ENCODE data around the gene PPP1R2B. TPM values are rescaled to one million over a fixed set of nuclear protein-coding genes. Genes with fewer than 3 reads are reported as not detected.

The PPP1R2B gene
- not detected in 3 replicates for total RNA-seq (2021)
- Bru-seq, nascent RNA: not detected
- long read RNA-seq, experiment 1: 0 reads
- long read RNA-seq, experiment 2: 0 reads
- long read RNA-seq, experiment 3: 0 reads

GRCh38 chr5:156850206-156850751 lies at the start of gene PPP1R2B:
Gene PPP1R2B (plus strand): TSS chr5:156850295. CDS start chr5:156850563, 268 bp downstream.
- POLR2A ChIA-PET: no interaction called here
- H3K4me1 Mint-ChIP-seq: peaks cover 2% of the 10 kb centered on the region
- no peak within 1 kb of the TSS for H3K4me3 Mint-ChIP-seq
- H3K9me3 Mint-ChIP-seq: peaks cover 25% of the 10 kb centered on the region
- DNase-seq (ENCODE audit: low spot score): no peak
- TF ChIP-seq ATF6 (CRISPR knock-in tag; IDR thresholded peaks at IDR 0.05) (no peak), ELF4 (CRISPR knock-in tag; IDR thresholded peaks at IDR 0.05; ENCODE audit: low read depth) (no peak), NFE2L1 (CRISPR knock-in tag; IDR thresholded peaks at IDR 0.05) (no peak), STAT6 (CRISPR knock-in tag; conservative IDR thresholded peaks at IDR 0.05; ENCODE audit: low read depth) (no peak), FOXJ3 (CRISPR knock-in tag; IDR thresholded peaks at IDR 0.05; ENCODE audit: borderline replicate concordance) (no peak), ARID4B (CRISPR knock-in tag; IDR thresholded peaks at IDR 0.05; ENCODE audit: borderline replicate concordance) (no peak), IRF1 (CRISPR knock-in tag; IDR thresholded peaks at IDR 0.05) (no peak), GABPB1 (CRISPR knock-in tag; IDR thresholded peaks at IDR 0.05) (no peak)
- CTCF ChIA-PET: no interaction called here
- peaks cover 19% of the 10 kb centered on the region for H3K36me3 Mint-ChIP-seq
- no peak within 1 kb of the TSS for H3K27ac Mint-ChIP-seq
- H3K27me3 Mint-ChIP-seq (ENCODE audit: low read depth): no peaks in the 10 kb centered on the region
- no peak for ATAC-seq

DNA sequence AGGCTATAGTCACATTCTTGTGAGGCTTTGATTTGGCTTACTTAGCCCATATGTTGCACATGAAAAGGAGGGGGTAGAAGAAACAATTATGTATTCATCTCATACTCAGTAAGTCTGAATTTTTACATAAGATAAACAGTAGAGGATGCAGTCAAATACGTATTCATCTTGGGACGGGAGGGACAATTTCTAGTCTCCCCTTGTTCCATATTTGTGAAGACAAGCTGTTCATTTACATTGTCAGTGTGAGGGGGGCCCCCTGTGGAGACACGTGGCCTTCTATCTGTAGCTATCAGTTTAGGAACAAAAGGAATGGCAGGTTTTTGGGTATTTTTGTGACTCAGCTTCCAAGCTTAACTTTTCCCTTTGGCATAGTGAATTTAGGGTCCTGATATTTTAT lies 49.2 kb upstream of the PPP1R2B start:
- TF ChIP-seq ZNF416 (CRISPR knock-in tag; IDR thresholded peaks at IDR 0.05) (no peak), NFE2L1 (CRISPR knock-in tag; IDR thresholded peaks at IDR 0.05) (0 out of 2 replicates have a peak, but pooled peaks have one; percentile 35), MAX (CRISPR knock-in tag; IDR thresholded peaks at IDR 0.05) (peak; percentile 75), USF1 (CRISPR knock-in tag; IDR thresholded peaks at IDR 0.05) (0 out of 2 replicates have a peak, but pooled peaks have one; percentile 34), ZNF532 (CRISPR knock-in tag; IDR thresholded peaks at IDR 0.05; ENCODE audit: borderline replicate concordance) (0 out of 2 replicates have a peak, but pooled peaks have one; percentile 34), ZBTB21 (CRISPR knock-in tag; IDR thresholded peaks at IDR 0.05; ENCODE audit: borderline replicate concordance) (0 out of 2 replicates have a peak, but pooled peaks have one; percentile 18), USF2 (CRISPR knock-in tag; IDR thresholded peaks at IDR 0.05) (0 out of 2 replicates have a peak, but pooled peaks have one; percentile 22)
- TF ChIP-seq, protein P1, sequence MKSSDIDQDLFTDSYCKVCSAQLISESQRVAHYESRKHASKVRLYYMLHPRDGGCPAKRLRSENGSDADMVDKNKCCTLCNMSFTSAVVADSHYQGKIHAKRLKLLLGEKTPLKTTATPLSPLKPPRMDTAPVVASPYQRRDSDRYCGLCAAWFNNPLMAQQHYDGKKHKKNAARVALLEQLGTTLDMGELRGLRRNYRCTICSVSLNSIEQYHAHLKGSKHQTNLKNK (CRISPR knock-in tag; IDR thresholded peaks at IDR 0.05): no peak
- peaks cover 81% of the 10 kb centered on the region for H3K4me1 Mint-ChIP-seq
- POLR2A ChIA-PET: no interaction called here

More for the DNA sequence above, 49.2 kb upstream of the PPP1R2B start:
- CTCF ChIA-PET: interaction anchor here (1.0 kb wide), 1 partner anchor 24 kb away, joined by 3 read pairs; no protein-coding TSS in a partner anchor
- DNase-seq (ENCODE audit: low spot score): peak; percentile 60
- Mint-ChIP-seq H3K27ac (peak overlapping the region; percentile 94), H3K27me3 (ENCODE audit: low read depth) (no peaks in the 10 kb centered on the region), H3K4me3 (no peak overlapping the region), H3K36me3 (peaks cover 10% of the 10 kb centered on the region), H3K9me3 (peaks cover 9% of the 10 kb centered on the region)
- ATAC-seq: no peak
